H1 (cell line): ENCODE results near the gene SYVN1. TPM values are rescaled to one million over a fixed set of nuclear protein-coding genes. Genes with fewer than 3 reads are reported as not detected.

ENCODE experiments used
- CHD7 ChIP-seq: fragments of 300-600 bp; sonication (generic); IDR thresholded peaks from 2 replicates; pipeline ENCODE4 v1.7.1; 2012; ENCODE audit warnings: low read length, moderate library complexity, mild to moderate bottlenecking, inconsistent platforms; ENCODE audit not compliant: insufficient replicate concordance
- POLR2AphosphoS5 ChIP-seq: IDR thresholded peaks from 2 replicates; pipeline ENCODE4 v1.6.1; 2011; ENCODE audit warnings: low read depth, low read length
- RBBP5 ChIP-seq: IDR thresholded peaks from 2 replicates; pipeline ENCODE4 v1.7.1; 2012; ENCODE audit warnings: low read depth, mild to moderate bottlenecking, inconsistent platforms, low read length, moderate library complexity, borderline replicate concordance
- polyA plus RNA-seq, 7 experiments: library from polyadenylated mRNA; depleted of rRNA in 3 of 7; stranded (reverse) in 5 of 7; unstranded in 2 of 7; fragments of >200 nt in 5 of 7; fragments of 200-250 nt in 2 of 7; gene quantifications; 1 replicate in 5 of 7; 2 replicates in 1 of 7; 4 replicates in 1 of 7; pipeline versions ENCODE4 v1.2.1 to v1.2.3, GENCODE V29; 2011 to 2013; ENCODE audit warnings: missing spikeins in 2 of 7, mixed read lengths in 2 of 7
- total RNA-seq: library from RNA; stranded (reverse); fragmentation: NEBNext Ultra II Directional; extraction: Animal tissue kit (Norgen Biotek cat#: 25700); gene quantifications from 2 replicates; pipeline ENCODE4 v1.2.1, GENCODE V29; 2021

SYVN1 gene
- total and polyA plus RNA-seq, 2 of the 8 experiments (the other 6 are each of a cell fraction or from before 2014, with no cell fraction given), result 27.8 to 29.4 TPM

- TF ChIP-seq CHD7 (no peak), POLR2AphosphoS5 (0 out of 2 replicates have a peak, but pooled peaks have one; percentile 55), RBBP5 (no peak)
- TF ChIP-seq, all 59 proteins: peak for 1
These were observed 19.7 kb downstream of the SYVN1 start (continued) for GRCh38 chr11:65114538-65115171.
